Activated naive CD4-positive, alpha-beta T cell (primary cell): ENCODE results near the gene KDM4D.

Source experiments
- DNase-seq, 4 experiments: peaks; one replicate each; lab custom pipeline; 2025; lab: John Stamatoyannopoulos, UW

The KDM4D gene

GRCh38 chr11:95033051-95033450, 59.5 kb downstream of the KDM4D start:
- DNase-seq, result no peak

DNA sequence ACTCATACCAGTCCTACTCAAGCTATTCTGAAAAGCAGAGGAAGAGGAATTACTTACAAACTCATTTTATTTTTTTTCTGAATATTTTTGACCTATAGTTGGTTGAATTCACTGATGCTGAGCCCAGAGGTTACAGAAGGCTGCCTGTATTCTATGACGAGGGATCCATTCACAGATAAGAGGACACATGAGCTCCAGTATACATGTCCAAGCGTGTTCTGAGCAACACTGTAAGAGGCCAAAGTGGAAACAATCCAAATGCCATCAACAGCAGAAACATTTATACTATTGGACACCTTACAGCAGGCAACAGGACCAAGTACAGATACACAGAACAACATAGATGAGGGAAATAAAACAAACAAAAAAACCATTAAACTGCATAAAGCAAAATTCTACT, 61.8 kb downstream of the KDM4D start:
- no peak for DNase-seq

DNA sequence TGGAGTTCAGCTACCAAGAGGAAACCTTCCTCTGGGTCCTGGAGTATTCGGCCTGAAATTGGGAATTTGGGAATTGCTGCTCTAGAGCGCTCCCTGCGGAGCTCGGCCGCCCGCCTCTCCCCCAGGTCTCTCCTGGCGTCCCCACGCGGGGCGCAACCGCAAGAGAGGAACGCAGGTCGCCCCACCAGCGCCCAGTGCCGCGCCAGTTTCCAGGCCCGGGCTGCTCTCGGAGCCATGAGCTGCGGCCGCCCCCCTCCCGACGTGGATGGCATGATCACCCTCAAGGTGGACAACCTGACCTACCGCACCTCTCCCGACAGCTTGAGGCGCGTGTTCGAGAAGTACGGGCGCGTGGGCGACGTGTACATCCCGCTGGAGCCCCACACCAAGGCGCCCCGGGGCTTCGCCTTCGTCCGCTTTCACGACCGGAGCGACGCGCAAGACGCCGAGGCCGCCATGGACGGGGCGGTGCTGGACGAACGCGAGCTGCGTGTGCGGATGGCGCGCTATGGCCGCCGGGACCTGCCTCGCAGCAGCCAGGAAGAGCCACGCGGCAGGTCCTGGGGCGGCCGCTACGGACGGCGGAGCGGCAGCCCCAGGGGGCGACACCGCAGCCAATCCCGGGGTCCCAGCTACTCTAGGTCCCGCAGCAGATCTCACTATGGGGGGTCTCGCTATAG, 64.0 kb downstream of the KDM4D start:
- peak in 1 of 4 experiments; percentile 6 for DNase-seq

GRCh38 chr11:95042239-95042638, 68.7 kb downstream of the KDM4D start:
- DNase-seq, result no peak

GRCh38 chr11:95042906-95043305, 69.4 kb downstream of the KDM4D start:
- DNase-seq, result no peak

DNA sequence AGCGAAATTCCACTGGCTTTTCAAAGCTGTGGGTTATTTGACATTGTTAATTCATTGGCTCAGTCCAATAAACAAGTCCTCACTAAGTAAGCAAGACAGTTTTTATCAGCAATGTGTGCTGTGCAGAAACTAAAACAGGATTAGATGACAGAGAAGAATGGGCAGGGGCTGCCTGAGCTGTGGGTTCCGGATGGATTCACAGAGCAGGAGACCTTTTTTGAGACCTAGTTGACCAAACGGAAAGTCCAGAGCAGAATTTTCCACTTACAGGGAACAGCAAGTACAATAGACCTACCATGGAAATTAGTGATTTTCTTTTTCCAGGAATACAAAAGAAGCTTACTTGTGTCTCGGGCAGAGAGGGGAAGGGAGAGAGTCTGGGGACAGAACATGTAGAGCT, 70.5 kb downstream of the KDM4D start:
- DNase-seq, result no peak

GRCh38 chr11:95045812-95046211, 72.3 kb downstream of the KDM4D start:
- no peak for DNase-seq
